DLD1 (cell line): ENCODE data around the gene CTBS.

Experiments
- in situ Hi-C: cut with HindIII; loops from 2 replicates; pipeline ENCODE4 v1.10.0; 2017; ENCODE audit warnings: low sequenced_read_pairs

Gene CTBS

DNA sequence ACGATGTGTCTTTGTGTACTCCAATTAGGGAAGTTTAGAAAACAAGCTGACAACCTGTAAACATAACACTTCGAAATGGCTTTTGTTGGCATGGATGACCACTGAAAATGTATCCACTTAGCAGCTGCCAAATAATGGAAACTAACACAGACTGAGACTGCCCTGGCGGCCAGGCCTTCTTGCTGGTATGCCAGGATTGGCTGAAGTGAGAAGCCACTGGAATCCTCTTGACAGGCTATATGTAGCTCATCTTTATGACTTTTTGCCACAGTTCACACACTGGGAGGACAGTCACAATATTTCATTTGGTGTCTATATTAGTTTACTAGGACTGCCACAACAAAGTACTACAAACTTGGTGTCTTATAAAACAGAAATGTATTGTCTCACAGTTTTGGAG is 12.9 kb upstream of the CTBS start:
- in situ Hi-C loops: no loop called here

- in situ Hi-C loops: no loop called here
Observed at GRCh38 chr1:84585803-84586202, 11.6 kb upstream of the CTBS start.

DNA sequence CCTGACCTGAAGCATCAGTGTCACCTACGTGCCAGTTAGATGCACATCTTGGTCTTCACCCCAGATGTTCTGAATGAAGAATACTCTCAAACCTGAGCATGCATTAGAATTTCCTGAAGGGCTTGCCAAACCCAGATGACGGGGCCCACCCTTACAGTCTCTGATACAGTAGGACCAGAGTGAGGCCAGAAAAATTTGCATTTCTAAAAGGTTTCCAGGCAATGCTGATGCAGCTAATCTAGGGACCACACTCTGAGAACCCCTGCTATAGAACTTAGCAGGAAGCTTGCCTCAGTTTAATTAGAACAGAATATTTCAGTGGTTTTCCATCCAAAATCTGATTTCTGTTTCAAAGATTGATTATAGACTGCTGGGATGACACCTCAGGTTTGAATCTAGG is 9.9 kb upstream of the CTBS start:
- in situ Hi-C loops: no loop called here

GRCh38 chr1:84583648-84584047 is 9.4 kb upstream of the CTBS start:
- in situ Hi-C loops: no loop called here

DNA sequence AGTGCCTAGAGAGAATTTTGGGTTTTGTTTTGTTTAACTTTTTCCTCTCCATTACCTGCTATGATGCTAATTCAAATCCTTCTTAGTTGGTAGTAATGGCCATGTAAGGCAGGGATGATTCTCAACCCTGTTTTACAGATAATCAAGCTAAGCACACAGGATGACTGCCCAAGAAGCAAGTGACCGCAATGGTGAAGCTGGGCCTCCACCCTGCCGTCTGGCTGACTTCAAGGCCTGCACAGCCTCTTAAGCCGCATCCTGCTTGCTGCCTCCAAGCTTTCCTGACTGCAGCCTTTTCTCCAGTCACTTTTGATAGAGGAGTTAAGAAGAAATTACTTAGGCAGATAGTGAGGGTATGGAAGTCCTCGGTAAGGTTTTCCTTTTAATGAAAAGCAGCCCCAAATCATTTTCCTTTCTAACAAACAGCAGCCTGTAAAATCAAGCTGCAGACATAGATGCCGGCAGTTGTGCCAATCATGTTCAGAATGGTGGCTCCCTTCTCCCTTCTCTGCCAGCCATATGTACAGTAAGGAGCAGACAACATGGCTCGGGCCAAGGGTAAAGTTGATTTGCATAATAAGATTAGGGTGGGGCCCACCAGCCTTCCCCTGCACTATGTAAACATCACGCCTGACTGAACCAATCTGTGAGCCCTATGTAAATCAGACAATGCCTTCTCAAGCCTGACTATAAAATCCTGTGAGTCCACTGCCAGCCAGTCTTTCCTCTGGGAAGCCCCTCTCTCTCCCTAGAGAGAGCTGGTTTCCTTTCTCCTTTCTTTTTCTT is 8.8 kb upstream of the CTBS start:
- in situ Hi-C loops: no loop called here

GRCh38 chr1:84581648-84582047 is 7.4 kb upstream of the CTBS start:
- in situ Hi-C loops: no loop called here

- in situ Hi-C loops: no loop called here
Observed at GRCh38 chr1:84574936-84575335, 696 bp upstream of the CTBS start.

- in situ Hi-C loops: no loop called here
Observed at GRCh38 chr1:84573481-84573966, 716 bp downstream of the CTBS start.

DNA sequence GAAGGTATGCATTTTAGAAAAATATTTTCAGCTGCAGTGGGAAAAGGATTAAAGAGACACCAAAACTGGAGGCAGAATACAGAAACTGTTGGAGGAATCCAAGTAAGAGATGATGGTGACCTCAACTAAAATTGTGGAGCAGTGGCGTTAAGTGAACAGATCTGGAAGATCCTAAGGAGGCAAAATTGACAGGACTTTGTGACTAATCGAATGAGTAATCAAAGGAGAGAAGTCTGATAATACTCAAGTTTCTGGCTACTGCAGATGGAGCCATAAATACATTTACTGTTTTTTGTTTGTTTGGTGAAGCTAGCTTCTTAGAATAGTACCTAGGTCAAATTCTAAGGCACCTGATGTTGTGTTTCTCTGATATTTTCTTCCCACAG is 3.1 kb downstream of the CTBS start:
- in situ Hi-C loops: no loop called here

DNA sequence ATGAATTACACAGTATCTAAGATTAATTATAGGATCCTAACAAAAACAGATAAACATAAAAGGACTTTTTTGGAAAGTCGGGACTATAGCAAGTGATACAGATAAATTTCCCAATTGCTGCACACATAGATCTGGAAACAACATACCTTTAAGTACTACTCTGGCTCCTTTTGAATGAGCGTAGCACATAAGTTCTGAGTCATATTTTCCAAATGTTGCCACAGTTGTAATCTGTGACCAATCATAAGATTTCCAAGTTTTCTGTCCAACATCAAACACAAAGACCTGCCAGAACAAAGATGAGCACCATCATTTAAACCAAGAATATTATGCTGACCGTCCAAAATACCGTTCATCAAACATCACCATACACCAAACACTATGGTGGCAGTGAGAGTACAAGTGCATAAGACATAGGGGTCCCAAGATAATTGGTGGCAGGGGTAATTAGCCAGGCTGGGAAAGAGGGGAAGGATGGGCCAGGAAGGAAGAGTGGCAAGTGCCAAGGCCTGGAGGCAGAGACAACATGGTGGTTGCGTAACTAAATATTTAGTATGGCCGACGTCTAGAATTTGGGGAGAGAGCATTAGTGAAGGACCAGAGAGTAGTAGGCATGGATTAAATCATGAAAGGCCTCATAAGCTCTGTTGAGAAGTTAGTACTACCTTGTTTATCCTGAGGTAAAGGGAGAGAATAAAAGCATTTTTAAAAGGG is 3.6 kb downstream of the CTBS start:
- in situ Hi-C loops: no loop called here

DNA sequence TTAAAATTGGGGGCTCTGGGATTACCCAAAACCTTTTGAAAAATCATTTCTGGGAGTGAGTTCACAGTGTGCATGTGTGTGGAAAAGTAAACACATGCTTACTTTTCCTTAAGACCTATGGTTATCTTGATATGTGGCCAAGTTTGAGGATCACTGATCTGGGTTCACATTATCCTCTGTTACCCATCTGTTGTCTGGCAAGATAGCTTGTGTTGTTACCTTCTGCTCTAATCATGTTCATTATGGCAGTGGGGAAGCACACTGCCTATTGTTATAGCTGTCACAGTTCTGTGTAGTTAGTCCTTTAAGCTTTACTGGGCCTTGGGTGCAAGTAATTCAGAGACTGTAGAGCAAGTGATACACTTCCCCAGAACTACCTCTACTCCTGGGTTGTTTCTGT is 5.0 kb downstream of the CTBS start:
- in situ Hi-C loops: no loop called here

DNA sequence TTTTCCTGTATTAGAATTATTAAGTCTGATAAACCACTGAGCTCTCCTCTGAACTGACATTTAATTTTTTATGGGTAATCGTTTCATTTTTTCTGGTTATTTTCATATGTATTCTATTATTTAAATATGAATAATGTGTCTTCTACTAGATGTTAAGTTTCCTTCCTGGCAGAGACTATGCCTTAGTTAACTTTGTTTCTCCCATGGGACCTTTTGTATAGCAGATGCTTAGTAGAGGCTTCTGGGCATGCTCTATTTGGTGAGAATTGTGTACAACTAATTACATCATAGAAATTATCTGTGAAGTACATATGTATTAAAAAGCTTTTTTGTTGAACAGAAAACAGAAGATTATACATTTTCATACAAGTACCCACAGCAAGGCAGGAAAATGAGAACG is 23.4 kb downstream of the CTBS start:
- in situ Hi-C loops: no loop called here

GRCh38 chr1:84541679-84542078 is 32.6 kb downstream of the CTBS start:
- in situ Hi-C loops: no loop called here

GRCh38 chr1:84540759-84541158 is 33.5 kb downstream of the CTBS start:
- in situ Hi-C loops: no loop called here

GRCh38 chr1:84539972-84540371 is 34.3 kb downstream of the CTBS start:
- in situ Hi-C loops: no loop called here

DNA sequence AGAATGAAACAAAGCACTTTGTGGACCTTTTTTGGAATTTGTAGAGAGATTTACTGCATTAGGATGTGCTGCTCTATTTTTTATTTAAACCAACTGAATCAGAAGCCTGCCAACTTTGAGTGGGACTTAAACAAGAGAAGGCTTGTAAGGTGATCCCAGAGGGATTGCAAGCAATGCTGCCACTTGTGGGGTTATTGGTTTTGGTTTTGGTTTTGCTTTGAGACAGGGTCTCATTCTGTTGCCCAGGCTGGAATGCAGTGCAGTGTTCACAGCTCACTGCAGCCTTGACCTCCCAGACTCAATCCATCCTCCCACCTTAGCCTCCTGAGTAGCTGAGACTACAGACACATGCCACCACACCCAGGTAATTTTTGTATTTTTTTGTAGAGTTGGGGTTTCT is 35.6 kb downstream of the CTBS start:
- in situ Hi-C loops: no loop called here

- in situ Hi-C loops: no loop called here
Observed at GRCh38 chr1:84525779-84526178, 48.5 kb downstream of the CTBS start.

GRCh38 chr1:84524590-84524989 is 49.6 kb downstream of the CTBS start:
- in situ Hi-C loops: no loop called here

DNA sequence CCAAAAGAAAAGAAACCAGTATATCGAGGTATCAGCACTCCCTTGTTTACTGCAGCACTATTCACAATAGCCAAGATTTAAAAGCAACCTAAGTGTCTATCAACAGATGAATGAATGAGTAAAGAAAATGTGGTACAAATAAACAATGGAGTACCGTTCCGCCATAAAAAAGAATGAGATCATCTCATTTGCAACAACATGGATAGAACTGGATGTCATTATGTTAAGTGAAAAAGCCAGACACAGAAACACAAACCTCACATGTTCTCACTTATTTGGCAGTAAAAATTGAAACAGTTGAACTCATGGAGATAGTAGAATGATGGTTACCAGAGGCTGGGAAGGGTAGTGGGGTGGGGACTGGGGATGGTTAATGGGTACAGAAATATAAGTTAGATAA is 63.6 kb downstream of the CTBS start:
- in situ Hi-C loops: no loop called here

GRCh38 chr1:84510165-84510564 is 64.1 kb downstream of the CTBS start:
- in situ Hi-C loops: no loop called here

DNA sequence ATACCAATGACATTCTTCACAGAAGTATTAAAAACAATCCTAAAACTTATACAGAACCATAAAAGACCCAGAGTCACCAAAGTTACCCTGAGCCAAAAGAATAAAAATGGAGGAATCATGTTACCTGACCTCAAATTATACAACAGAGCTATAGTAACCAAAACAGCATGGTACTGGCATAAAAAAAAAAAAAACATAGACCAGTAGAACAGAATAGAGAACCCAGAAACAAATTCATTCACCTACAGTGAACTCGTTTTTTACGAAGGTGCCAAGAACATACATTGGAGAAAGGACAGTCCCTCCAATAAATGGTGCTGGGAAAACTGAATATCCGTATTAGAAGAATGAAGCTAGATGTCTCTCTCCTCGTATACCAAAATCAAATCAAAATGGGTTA is 65.2 kb downstream of the CTBS start:
- in situ Hi-C loops: no loop called here

- in situ Hi-C loops: no loop called here
Observed at GRCh38 chr1:84508510-84508909, 65.7 kb downstream of the CTBS start.
